HG02938 (cell line): ENCODE measurements around the gene B4GALT2.

Experiments used
- ATAC-seq: cut with Tn5 transposase; IDR thresholded peaks from one replicate; pipeline ENCODE4 v1.9.1; 2021; ENCODE audit warnings: mild to moderate bottlenecking, moderate library complexity; ENCODE audit not compliant: unreplicated experiment

Gene B4GALT2

GRCh38 chr1:44027320-44027719, 48.3 kb downstream of the B4GALT2 start:
- ATAC-seq = no peak

- peak; percentile 9 for ATAC-seq
These were observed 50.4 kb downstream of the B4GALT2 start for GRCh38 chr1:44029260-44029910.

GRCh38 chr1:44029911-44030604, 51.0 kb downstream of the B4GALT2 start:
- ATAC-seq = peak; percentile 84

- ATAC-seq = peak; percentile 27
These were observed 51.7 kb downstream of the B4GALT2 start for GRCh38 chr1:44030605-44031251.

GRCh38 chr1:44031252-44032169, 52.5 kb downstream of the B4GALT2 start, which contains the start of gene SLC6A9:
Gene SLC6A9, minus strand, starts transcription at chr1:44031462. Its CDS starts 7,185 bp downstream, at chr1:44024277.
- ATAC-seq = no peak

GRCh38 chr1:44032170-44032790, 53.3 kb downstream of the B4GALT2 start:
- no peak for ATAC-seq

GRCh38 chr1:44033041-44033575, 54.1 kb downstream of the B4GALT2 start:
- ATAC-seq = no peak

GRCh38 chr1:44033756-44034155, 54.7 kb downstream of the B4GALT2 start:
- ATAC-seq = no peak

- ATAC-seq = no peak
These were observed 55.4 kb downstream of the B4GALT2 start for GRCh38 chr1:44034423-44034822.

GRCh38 chr1:44034976-44035716, 56.1 kb downstream of the B4GALT2 start:
- no peak for ATAC-seq

- ATAC-seq = no peak
These were observed 56.9 kb downstream of the B4GALT2 start for GRCh38 chr1:44035726-44036408.

GRCh38 chr1:44036409-44037139, 57.6 kb downstream of the B4GALT2 start:
- ATAC-seq = no peak

GRCh38 chr1:44037154-44037553, 58.1 kb downstream of the B4GALT2 start:
- no peak for ATAC-seq

GRCh38 chr1:44038876-44039657, 60.1 kb downstream of the B4GALT2 start:
- no peak for ATAC-seq

- no peak for ATAC-seq
These were observed 61.4 kb downstream of the B4GALT2 start for GRCh38 chr1:44040418-44040817.
